T-helper 17 cell (primary cell): Measurements from ENCODE around the gene HEBP1. TPM values are rescaled to one million over a fixed set of nuclear protein-coding genes. Genes with fewer than 3 reads are reported as not detected.

Experiments used
- ATAC-seq: fragments of 150-1000 bp; cut with Tn5 transposase; 2 replicates; pipeline ENCODE4 v1.10.0; 2021; ENCODE audit warnings: mild to moderate bottlenecking, moderate library complexity
- DNase-seq, 3 donors: peaks; one replicate each; pipeline versions ENCODE4 v3.0.0 to v3.0.0-alpha.2; 2020 to 2021
- H3K9me3 ChIP-seq: one replicate; pipeline ENCODE4 v1.7.0; 2013; ENCODE audit warnings: low read length, mild to moderate bottlenecking; ENCODE audit not compliant: control insufficient read depth, poor library complexity, severe bottlenecking
- H3K27ac Mint-ChIP-seq: one replicate; pipeline ENCODE4 v1.8.0; 2022; ENCODE audit warnings: mild to moderate bottlenecking, moderate library complexity, mixed read lengths
- H3K27me3 Mint-ChIP-seq: one replicate; pipeline ENCODE4 v1.8.0; 2022; ENCODE audit warnings: mixed read lengths
- H3K36me3 Mint-ChIP-seq: one replicate; pipeline ENCODE4 v1.8.0; 2022; ENCODE audit warnings: low read depth, mixed read lengths
- H3K4me1 Mint-ChIP-seq: one replicate; pipeline ENCODE4 v1.8.0; 2022; ENCODE audit warnings: mild to moderate bottlenecking, mixed read lengths
- H3K4me3 Mint-ChIP-seq: one replicate; pipeline ENCODE4 v1.8.0; 2022; ENCODE audit warnings: mild to moderate bottlenecking, moderate library complexity, mixed read lengths
- total RNA-seq, 4 donors: library from RNA in 2 of 4; stranded (reverse) in 2 of 4; gene quantifications; one replicate each; pipeline ENCODE4 v1.2.3 and lab custom pipeline; 2022 to 2026

The HEBP1 gene
- total RNA-seq, 2 donors from 2014 or later, result 10.8 to 11.5 TPM

DNA sequence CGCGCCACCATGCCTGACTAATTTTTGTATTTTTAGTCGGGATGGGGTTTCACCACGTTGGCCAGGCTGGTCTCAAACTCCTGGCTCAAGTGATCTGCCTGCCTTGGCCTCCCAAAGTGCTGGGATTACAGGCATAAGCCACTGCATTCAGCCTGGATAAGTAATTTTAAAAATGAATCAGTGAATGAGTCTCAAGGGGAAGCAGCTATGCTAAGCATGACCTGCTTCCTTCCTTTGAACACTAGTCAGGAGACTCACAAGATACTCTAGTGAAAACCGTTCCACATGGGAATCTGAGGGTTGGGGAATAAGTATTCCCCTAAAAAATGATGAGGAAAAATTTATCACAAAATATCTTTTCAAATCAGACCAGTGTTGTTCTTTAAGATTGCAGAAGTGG is 33.4 kb upstream of the HEBP1 start:
- H3K4me1 Mint-ChIP-seq, result no peaks in the 10 kb centered on the region
- no peak for DNase-seq
- no peaks in the 10 kb centered on the region for H3K9me3 ChIP-seq
- no peaks in the 10 kb centered on the region for H3K36me3 Mint-ChIP-seq
- peaks cover 26% of the 10 kb centered on the region for H3K27me3 Mint-ChIP-seq
- H3K27ac Mint-ChIP-seq, result no peak overlapping the region
- no peak for ATAC-seq
- no peak overlapping the region for H3K4me3 Mint-ChIP-seq

DNA sequence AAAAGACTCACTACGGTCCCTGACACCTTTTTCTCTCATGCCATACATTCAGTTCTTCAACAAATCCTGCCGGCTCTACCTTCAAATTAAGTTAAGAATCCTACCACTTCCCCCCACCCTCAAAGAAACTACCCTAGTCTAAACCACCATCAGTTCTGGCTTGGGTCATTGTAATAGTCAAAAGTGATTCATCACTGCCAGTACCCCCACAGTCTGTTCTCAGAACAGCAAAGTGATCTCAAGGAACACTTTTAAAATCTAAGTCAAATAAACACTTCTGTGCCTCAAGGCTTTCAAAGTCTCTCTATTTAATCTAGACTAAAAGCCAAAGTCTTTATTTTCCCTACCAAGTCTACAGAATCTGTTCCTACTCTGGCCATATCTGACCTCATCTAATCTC is 32.1 kb upstream of the HEBP1 start:
- ATAC-seq, result no peak
- Mint-ChIP-seq H3K4me1 (no peaks in the 10 kb centered on the region), H3K36me3 (no peaks in the 10 kb centered on the region), H3K27ac (no peak overlapping the region), H3K4me3 (no peak overlapping the region), H3K27me3 (peaks cover 34% of the 10 kb centered on the region)
- H3K9me3 ChIP-seq, result no peaks in the 10 kb centered on the region
- DNase-seq, result no peak

DNA sequence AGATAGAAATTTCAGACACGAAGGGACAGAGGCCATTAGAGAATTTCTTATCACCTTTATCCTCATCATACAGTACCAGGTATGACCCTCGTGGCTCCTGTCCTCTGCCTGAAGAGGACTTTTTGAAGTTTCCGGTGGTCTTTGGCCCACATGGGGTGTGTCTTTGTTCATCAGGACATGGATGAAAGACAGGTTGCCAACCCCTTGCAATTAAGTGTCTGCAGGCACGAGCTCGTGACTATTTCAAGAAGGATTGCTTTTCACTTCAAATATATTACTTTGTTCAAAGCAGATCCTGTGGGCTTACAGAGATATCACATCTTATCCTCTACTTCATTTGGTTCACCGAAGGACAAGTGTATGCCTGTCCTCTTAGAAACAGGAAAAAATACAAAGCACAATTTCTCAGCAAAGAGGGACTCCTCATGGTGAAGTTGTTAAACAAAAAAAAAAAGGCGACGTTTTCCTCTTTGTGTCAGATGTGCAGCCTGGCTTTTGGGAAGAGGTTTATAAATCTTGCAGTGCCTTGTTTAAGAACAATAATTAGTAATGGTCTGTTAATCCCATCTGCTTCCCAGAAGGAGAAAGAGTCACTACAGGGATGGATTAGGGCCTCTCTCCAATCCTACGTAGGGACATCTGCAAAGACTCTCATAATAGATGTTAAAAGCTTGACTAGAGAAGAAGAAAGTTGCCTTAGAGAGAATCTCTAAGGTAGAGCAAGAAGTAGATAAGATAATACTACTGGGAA is 30.7 kb upstream of the HEBP1 start:
- H3K9me3 ChIP-seq, result no peaks in the 10 kb centered on the region
- H3K27ac Mint-ChIP-seq, result no peak overlapping the region
- H3K4me3 Mint-ChIP-seq, result no peak overlapping the region
- H3K36me3 Mint-ChIP-seq, result no peaks in the 10 kb centered on the region
- ATAC-seq, result no peak
- peaks cover 32% of the 10 kb centered on the region for H3K27me3 Mint-ChIP-seq
- no peaks in the 10 kb centered on the region for H3K4me1 Mint-ChIP-seq
- DNase-seq, result no peak

DNA sequence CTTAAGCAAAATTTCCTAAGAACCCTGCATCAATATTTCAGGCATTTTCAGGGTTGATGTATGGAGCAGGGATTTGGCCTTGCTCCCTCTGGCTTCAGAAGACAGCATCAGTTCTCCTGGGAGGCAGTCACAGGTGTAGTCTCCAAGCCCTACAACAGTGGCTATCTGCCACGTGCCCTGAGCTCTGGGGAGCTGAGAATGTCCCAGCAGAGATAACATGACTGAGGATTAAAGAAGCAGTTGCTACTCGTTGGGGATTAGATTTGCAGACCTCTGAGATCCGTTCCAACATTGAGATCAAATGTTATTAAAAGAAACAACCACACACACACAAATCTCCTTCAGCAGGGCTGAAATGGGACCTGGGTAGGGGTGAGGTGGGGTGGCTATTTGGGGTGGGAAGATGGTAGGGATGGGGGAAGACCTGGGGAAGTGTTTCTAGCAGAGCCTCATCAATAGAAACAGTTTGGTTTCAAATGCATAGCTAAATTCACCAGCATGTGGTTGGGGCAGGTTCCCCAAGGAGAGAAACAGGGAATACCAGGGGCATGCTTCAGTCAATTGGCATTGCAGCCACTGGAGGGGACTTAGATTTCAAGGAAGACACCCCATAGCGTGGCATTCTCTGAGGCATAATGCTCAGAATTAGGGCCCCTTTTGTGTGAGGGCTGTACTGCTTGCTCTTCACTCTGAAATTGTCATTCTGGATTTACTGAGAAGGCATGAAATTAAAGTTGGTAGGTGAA is 28.9 kb upstream of the HEBP1 start:
- H3K9me3 ChIP-seq, result no peaks in the 10 kb centered on the region
- Mint-ChIP-seq H3K36me3 (no peaks in the 10 kb centered on the region), H3K4me1 (no peaks in the 10 kb centered on the region), H3K27ac (no peak overlapping the region), H3K27me3 (peaks cover 38% of the 10 kb centered on the region), H3K4me3 (no peak overlapping the region)
- DNase-seq, result no peak
- no peak for ATAC-seq

DNA sequence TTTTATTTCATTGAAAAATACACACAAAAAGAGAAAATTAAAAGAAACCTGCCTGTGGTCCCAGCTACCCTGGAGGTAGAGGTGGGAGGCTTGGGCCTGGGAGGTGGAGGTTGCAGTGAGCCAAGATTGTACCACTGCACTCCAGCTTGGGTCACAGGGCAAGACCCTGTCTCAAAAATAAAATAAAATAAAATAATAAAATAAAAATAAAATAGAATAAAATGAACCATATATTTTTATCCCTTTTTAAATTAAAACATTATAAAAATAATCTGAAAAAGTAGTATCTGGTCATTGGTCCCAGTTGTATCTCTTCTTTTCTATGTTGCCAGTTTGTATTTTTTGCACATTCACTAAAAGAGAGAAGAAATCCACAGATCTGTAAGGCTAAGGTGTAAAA is 27.4 kb upstream of the HEBP1 start:
- DNase-seq, result no peak
- no peaks in the 10 kb centered on the region for H3K9me3 ChIP-seq
- no peaks in the 10 kb centered on the region for H3K4me1 Mint-ChIP-seq
- H3K27me3 Mint-ChIP-seq, result peaks cover 51% of the 10 kb centered on the region
- no peak overlapping the region for H3K27ac Mint-ChIP-seq
- no peak overlapping the region for H3K4me3 Mint-ChIP-seq
- ATAC-seq, result no peak
- H3K36me3 Mint-ChIP-seq, result no peaks in the 10 kb centered on the region

DNA sequence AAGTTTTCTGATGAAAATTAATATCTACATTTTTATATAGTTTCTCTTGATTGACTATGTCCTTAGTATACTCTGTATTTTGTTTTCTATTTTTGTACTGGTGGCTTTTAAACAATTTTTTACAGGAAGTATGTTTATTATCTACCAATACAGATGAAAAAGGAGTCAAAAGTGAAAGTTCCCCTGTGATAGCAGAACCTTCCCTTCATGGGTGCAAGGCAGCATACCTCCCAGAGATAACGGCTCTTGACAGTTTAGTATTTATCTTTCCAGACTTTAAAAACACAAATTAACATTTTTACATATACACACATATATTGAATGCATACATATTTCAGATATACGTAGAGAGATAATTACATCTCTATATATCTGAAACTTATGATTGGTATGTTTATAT is 27.0 kb upstream of the HEBP1 start:
- Mint-ChIP-seq H3K4me1 (no peaks in the 10 kb centered on the region), H3K4me3 (no peak overlapping the region), H3K27ac (no peak overlapping the region), H3K36me3 (no peaks in the 10 kb centered on the region), H3K27me3 (peaks cover 54% of the 10 kb centered on the region)
- DNase-seq (no peak), ATAC-seq (no peak)
- H3K9me3 ChIP-seq, result no peaks in the 10 kb centered on the region

DNA sequence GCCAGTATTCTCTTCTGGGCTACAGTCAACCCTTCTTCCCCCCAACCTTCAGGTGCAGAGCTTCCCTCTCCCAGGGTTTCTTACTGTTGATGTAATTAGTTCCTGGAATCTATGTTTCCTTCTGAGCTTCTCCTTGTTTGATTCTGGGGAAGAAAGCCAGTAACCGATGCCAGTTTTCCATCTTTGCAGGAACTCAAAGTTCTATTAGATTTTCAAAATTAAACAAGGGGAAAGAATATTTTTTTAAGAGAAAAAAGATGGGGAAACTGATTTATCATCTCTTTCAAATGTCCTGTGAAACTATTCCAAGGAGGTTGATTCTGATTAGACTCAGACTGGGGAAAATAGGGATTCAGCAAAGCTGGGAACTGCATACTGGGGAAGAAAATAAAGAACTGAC is 26.2 kb upstream of the HEBP1 start:
- no peak overlapping the region for H3K4me3 Mint-ChIP-seq

DNA sequence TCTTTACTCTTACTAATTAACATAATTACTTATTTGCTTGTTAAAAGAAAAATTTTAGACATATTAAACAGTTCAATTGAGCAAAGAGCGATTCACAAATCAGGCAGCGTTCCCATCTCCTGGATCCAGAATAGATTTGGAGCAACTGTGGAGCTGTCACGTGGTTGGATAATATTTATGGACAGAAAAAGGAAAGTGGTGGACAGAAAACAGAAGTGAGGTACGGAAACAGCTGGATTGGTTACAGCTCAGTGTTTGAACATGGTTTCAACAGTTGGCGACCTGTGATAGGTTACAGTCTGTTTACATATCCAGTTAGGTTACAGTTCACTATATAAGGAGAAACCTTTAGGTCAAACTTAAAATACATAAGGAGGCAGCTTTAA is 24.5 kb upstream of the HEBP1 start:
- no peak for ATAC-seq
- no peaks in the 10 kb centered on the region for H3K36me3 Mint-ChIP-seq
- peaks cover 62% of the 10 kb centered on the region for H3K27me3 Mint-ChIP-seq
- H3K9me3 ChIP-seq, result no peaks in the 10 kb centered on the region
- no peak overlapping the region for H3K27ac Mint-ChIP-seq
- DNase-seq, result no peak
- no peak overlapping the region for H3K4me3 Mint-ChIP-seq
- no peaks in the 10 kb centered on the region for H3K4me1 Mint-ChIP-seq

More for the DNA sequence above, 26.2 kb upstream of the HEBP1 start:
- peaks cover 54% of the 10 kb centered on the region for H3K27me3 Mint-ChIP-seq
- no peak for DNase-seq
- no peaks in the 10 kb centered on the region for H3K36me3 Mint-ChIP-seq
- no peak for ATAC-seq
- H3K9me3 ChIP-seq, result no peaks in the 10 kb centered on the region
- H3K4me1 Mint-ChIP-seq, result no peaks in the 10 kb centered on the region
- no peak overlapping the region for H3K27ac Mint-ChIP-seq

DNA sequence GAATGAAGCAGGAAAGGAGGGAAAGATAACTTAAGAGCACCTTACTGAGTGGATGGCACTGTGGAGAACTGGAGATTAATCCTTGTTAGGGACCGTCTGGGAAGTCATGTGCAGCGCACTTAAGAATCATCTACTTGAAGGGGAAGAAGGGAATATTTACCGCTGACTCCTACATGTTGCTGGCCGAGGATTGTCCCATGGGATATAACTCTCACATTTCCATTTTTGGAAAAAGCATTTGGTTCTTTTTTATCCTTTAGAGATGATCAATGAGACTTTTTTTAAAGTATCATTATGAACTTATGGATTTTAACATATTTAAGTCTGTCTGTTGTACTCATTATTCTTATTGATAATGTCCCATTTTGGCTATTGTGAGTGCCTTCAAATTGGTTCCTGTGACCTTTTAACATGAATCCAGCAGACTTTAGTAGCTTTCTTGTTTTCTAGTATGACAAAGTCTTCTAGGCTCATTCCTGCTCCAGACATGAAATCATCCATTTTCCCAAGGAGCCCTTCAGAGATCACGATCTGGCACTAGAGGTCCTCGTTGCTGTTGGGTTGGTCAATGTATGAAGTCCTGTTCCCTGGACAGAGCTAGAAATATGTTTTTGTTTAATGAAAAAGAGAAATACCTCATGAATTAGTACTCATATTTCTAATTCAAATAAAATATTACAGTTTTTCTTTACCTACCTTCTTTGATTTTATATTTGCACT is 23.9 kb upstream of the HEBP1 start:
- no peak overlapping the region for H3K27ac Mint-ChIP-seq
- H3K9me3 ChIP-seq, result no peaks in the 10 kb centered on the region
- no peak overlapping the region for H3K4me3 Mint-ChIP-seq
- no peak for ATAC-seq
- no peaks in the 10 kb centered on the region for H3K36me3 Mint-ChIP-seq
- no peak for DNase-seq
- no peaks in the 10 kb centered on the region for H3K4me1 Mint-ChIP-seq
- peaks cover 62% of the 10 kb centered on the region for H3K27me3 Mint-ChIP-seq

DNA sequence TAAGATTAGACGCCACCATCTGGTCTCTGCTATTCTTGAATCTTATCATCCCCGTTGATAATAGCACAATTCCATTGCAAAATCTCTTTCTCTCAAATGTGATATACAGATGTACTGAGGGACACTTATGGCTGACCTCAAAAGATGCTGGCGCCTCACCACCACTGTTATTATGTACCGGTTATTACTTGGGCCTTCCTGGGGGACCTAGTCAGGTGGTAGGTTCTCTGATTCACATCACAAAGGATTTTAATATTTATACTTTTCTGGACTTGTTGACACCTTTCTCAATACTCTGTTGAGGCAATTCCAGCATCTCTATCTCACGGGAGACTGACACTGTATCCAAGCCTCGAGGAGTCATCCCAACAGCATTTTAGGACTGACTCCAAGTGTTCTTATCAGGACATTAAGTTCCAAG is 22.8 kb upstream of the HEBP1 start:
- Mint-ChIP-seq H3K4me1 (no peaks in the 10 kb centered on the region), H3K4me3 (no peak overlapping the region), H3K27me3 (peaks cover 62% of the 10 kb centered on the region), H3K36me3 (no peaks in the 10 kb centered on the region), H3K27ac (no peak overlapping the region)
- DNase-seq (no peak), ATAC-seq (no peak)
- H3K9me3 ChIP-seq, result no peaks in the 10 kb centered on the region

DNA sequence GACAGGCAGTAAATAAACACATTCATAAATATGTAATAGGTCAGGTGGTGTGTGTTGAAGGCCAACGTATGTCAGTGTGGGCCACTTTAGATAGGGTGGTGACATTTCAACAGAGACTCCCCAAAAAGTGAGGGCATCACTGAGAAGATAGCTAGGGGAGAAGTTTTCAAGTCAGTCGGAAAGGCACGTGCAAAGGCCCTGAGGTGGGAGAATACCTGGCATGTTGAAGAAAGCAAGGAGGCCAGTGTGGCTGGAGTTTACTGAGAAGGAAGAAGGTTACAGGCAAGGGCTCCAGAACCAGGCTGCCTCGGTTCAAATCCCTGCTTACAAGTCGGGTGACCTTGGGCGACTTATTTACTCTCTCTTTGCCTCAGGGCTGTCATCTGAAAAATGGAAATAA is 11.0 kb upstream of the HEBP1 start:
- Mint-ChIP-seq H3K27ac (no peak overlapping the region), H3K4me1 (no peaks in the 10 kb centered on the region), H3K4me3 (no peak overlapping the region), H3K27me3 (peaks cover 13% of the 10 kb centered on the region), H3K36me3 (peaks cover 5% of the 10 kb centered on the region)
- no peaks in the 10 kb centered on the region for H3K9me3 ChIP-seq
- DNase-seq (no peak), ATAC-seq (no peak)

DNA sequence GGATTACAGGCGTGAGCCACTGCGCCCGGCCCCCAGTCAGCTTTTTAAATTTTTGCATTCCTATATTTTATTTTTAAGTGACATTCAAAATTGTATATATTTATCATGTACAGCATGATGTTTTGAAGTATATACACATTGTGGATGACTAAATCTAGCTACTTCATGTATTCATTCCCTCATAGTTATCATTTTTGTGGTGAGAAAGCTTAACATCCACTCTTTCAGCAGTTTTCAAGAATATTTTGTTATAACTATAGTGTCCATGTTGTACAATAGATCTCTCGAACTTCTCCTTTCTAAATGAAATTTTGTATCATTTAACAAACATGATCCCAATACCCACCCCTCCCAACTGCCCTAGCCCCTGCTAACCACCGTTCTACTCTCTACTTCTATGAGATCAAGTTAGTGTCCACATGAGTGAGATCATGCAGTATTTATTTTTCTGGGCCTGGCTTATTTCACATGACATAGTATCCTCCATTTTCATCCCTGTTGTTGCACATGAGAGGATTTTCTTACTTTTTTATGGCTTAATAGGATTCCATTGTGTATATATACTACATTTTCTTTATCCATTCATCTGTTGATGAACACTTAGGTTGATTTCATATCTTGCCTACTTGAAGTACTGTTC is 8.8 kb upstream of the HEBP1 start:
- H3K4me3 Mint-ChIP-seq, result no peak overlapping the region
- H3K4me1 Mint-ChIP-seq, result no peaks in the 10 kb centered on the region
- ATAC-seq, result no peak
- peak overlapping the region; percentile 27 for H3K27ac Mint-ChIP-seq
- peaks cover 5% of the 10 kb centered on the region for H3K36me3 Mint-ChIP-seq
- no peak for DNase-seq
- no peaks in the 10 kb centered on the region for H3K27me3 Mint-ChIP-seq
- H3K9me3 ChIP-seq, result no peaks in the 10 kb centered on the region
